CD4-positive, CD25-positive, alpha-beta regulatory T cell (primary cell): ENCODE data around the gene ARL5A. TPM values are rescaled to one million over a fixed set of nuclear protein-coding genes. Genes with fewer than 3 reads are reported as not detected.

ENCODE experiments used
- ATAC-seq, 2 donors: fragments of 150-1000 bp; cut with Tn5 transposase; one replicate each; pipeline ENCODE4 v1.10.0; 2021; ENCODE audit warnings: low read depth in 2 of 2, moderate number of reproducible peaks in 2 of 2, moderate library complexity in 1 of 2
- DNase-seq, 3 donors: peaks; one replicate each; pipeline versions ENCODE4 v3.0.0 to v3.0.0-alpha.2; 2012 to 2022; ENCODE audit warnings: mixed read lengths in 1 of 3
- H3K27ac ChIP-seq: one replicate; pipeline ENCODE4 v1.7.0; 2013; ENCODE audit warnings: mild to moderate bottlenecking, low read length; ENCODE audit not compliant: insufficient read depth, poor library complexity, severe bottlenecking
- H3K27me3 ChIP-seq: one replicate; pipeline ENCODE4 v1.7.0; 2013; ENCODE audit warnings: low read length; ENCODE audit not compliant: control insufficient read depth, insufficient read depth
- H3K36me3 ChIP-seq: one replicate; pipeline ENCODE4 v1.7.0; 2013; ENCODE audit warnings: mild to moderate bottlenecking, low read length, moderate library complexity; ENCODE audit not compliant: control insufficient read depth, insufficient read depth
- H3K4me1 ChIP-seq: 2 replicates; pipeline ENCODE4 v1.7.0; 2013; ENCODE audit warnings: mild to moderate bottlenecking, low read length; ENCODE audit not compliant: insufficient read depth, control insufficient read depth, poor library complexity, severe bottlenecking
- H3K4me3 ChIP-seq: one replicate; pipeline ENCODE4 v1.7.0; 2013; ENCODE audit warnings: low read depth, mild to moderate bottlenecking, low read length, moderate library complexity
- H3K9me3 ChIP-seq, 2 experiments: 1 replicate in 1 of 2; 2 replicates in 1 of 2; pipeline ENCODE4 v1.7.0; 2013; ENCODE audit warnings: low read length in 2 of 2, mild to moderate bottlenecking in 1 of 2, moderate library complexity in 1 of 2; ENCODE audit not compliant: control insufficient read depth in 2 of 2
- H3K27ac Mint-ChIP-seq, 3 donors: one replicate each; pipeline ENCODE4 v1.8.0; 2020 to 2022; ENCODE audit warnings: mild to moderate bottlenecking in 3 of 3, mixed read lengths in 3 of 3, moderate library complexity in 2 of 3
- H3K27me3 Mint-ChIP-seq: one replicate; pipeline ENCODE4 v1.8.0; 2022; ENCODE audit warnings: mild to moderate bottlenecking, mixed read lengths
- H3K36me3 Mint-ChIP-seq: one replicate; pipeline ENCODE4 v1.8.0; 2020; ENCODE audit warnings: mixed read lengths
- H3K4me1 Mint-ChIP-seq, 4 donors: one replicate each; pipeline ENCODE4 v1.8.0; 2020 to 2022; ENCODE audit warnings: mixed read lengths in 4 of 4, mild to moderate bottlenecking in 1 of 4
- H3K4me3 Mint-ChIP-seq, 4 donors: one replicate each; pipeline ENCODE4 v1.8.0; 2020 to 2022; ENCODE audit warnings: mild to moderate bottlenecking in 4 of 4, mixed read lengths in 4 of 4, moderate library complexity in 3 of 4
- H3K9me3 Mint-ChIP-seq, 7 donors: one replicate each; pipeline ENCODE4 v1.8.0; 2020 to 2022; ENCODE audit warnings: mixed read lengths in 7 of 7, mild to moderate bottlenecking in 3 of 7, moderate library complexity in 2 of 7
- polyA plus RNA-seq, 4 donors: library from polyadenylated mRNA; unstranded; fragments of 300-500 nt; fragmentation: Illumina TruSeq; gene quantifications; one replicate each; pipeline ENCODE4 v1.2.3, GENCODE V29; 2021
- total RNA-seq: library from RNA; stranded (reverse); gene quantifications from one replicate; pipeline ENCODE4 v1.2.3, GENCODE V29; 2022

Gene ARL5A
- total and polyA plus RNA-seq, 5 donors from 2014 or later: 27.3 to 90.5 (median 68.2) TPM

- Mint-ChIP-seq H3K4me1 (peaks cover 7 to 11% (median 8%) of the 10 kb centered on the region in 4 donors), H3K36me3 (peaks cover 24% of the 10 kb centered on the region), H3K27ac (peak overlapping the region in 2 of 3 donors; percentile 12 to 53), H3K27me3 (no peaks in the 10 kb centered on the region), H3K9me3 (peaks cover 0 to 2% (median 0%) of the 10 kb centered on the region in 7 donors), H3K4me3 (peak overlapping the region in 2 of 4 donors; percentile 15 to 27)
- DNase-seq (peak in 2 of 3 donors; percentile 49 to 56), ATAC-seq (peak; percentile 59 to 67)
- peaks cover 17% of the 10 kb centered on the region for H3K4me1 ChIP-seq
- peak overlapping the region; percentile 30 for H3K27ac ChIP-seq
- H3K27me3 ChIP-seq: no peaks in the 10 kb centered on the region
- no peaks in the 10 kb centered on the region for H3K9me3 ChIP-seq
- H3K4me3 ChIP-seq: peak overlapping the region; percentile 56
- H3K36me3 ChIP-seq: peaks cover 55% of the 10 kb centered on the region
Measured at GRCh38 chr2:151808258-151809072, 19.8 kb downstream of the ARL5A start.

- Mint-ChIP-seq H3K27ac (no peak overlapping the region), H3K36me3 (peaks cover 26% of the 10 kb centered on the region), H3K4me1 (peaks cover 7 to 16% (median 7%) of the 10 kb centered on the region in 4 donors), H3K9me3 (no peaks in the 10 kb centered on the region), H3K27me3 (no peaks in the 10 kb centered on the region), H3K4me3 (no peak overlapping the region)
- H3K4me3 ChIP-seq: no peak overlapping the region
- no peak overlapping the region for H3K27ac ChIP-seq
- H3K36me3 ChIP-seq: peaks cover 46% of the 10 kb centered on the region
- no peak for DNase-seq
- H3K27me3 ChIP-seq: no peaks in the 10 kb centered on the region
- H3K4me1 ChIP-seq: peaks cover 17% of the 10 kb centered on the region
- ATAC-seq: no peak
- no peaks in the 10 kb centered on the region for H3K9me3 ChIP-seq
Measured at GRCh38 chr2:151805961-151806360, 22.3 kb downstream of the ARL5A start.

- peaks cover 41% of the 10 kb centered on the region for H3K36me3 ChIP-seq
Measured at GRCh38 chr2:151805343-151805742, 22.9 kb downstream of the ARL5A start.

GRCh38 chr2:151803811-151804210 lies 24.4 kb downstream of the ARL5A start:
- H3K4me1 Mint-ChIP-seq: peaks cover 4 to 19% (median 14%) of the 10 kb centered on the region in 4 donors
- Histone ChIP-seq H3K4me3 (no peak overlapping the region), H3K27me3 (no peaks in the 10 kb centered on the region), H3K27ac (no peak overlapping the region), H3K36me3 (peaks cover 41% of the 10 kb centered on the region), H3K9me3 (no peaks in the 10 kb centered on the region), H3K4me1 (peaks cover 15% of the 10 kb centered on the region)
- no peak overlapping the region for H3K4me3 Mint-ChIP-seq
- no peak overlapping the region for H3K27ac Mint-ChIP-seq
- DNase-seq (no peak), ATAC-seq (no peak)
- no peaks in the 10 kb centered on the region for H3K27me3 Mint-ChIP-seq
- no peaks in the 10 kb centered on the region for H3K9me3 Mint-ChIP-seq
- H3K36me3 Mint-ChIP-seq: peaks cover 17% of the 10 kb centered on the region

More at GRCh38 chr2:151805343-151805742, 22.9 kb downstream of the ARL5A start:
- Histone ChIP-seq H3K4me3 (no peak overlapping the region), H3K27ac (no peak overlapping the region), H3K9me3 (no peaks in the 10 kb centered on the region), H3K4me1 (peaks cover 17% of the 10 kb centered on the region), H3K27me3 (no peaks in the 10 kb centered on the region)
- no peak overlapping the region for H3K4me3 Mint-ChIP-seq
- no peaks in the 10 kb centered on the region for H3K9me3 Mint-ChIP-seq
- DNase-seq (no peak), ATAC-seq (no peak)
- H3K36me3 Mint-ChIP-seq: peaks cover 20% of the 10 kb centered on the region
- H3K27ac Mint-ChIP-seq: no peak overlapping the region
- H3K4me1 Mint-ChIP-seq: peaks cover 7 to 20% (median 10%) of the 10 kb centered on the region in 4 donors
- no peaks in the 10 kb centered on the region for H3K27me3 Mint-ChIP-seq

- Histone ChIP-seq H3K4me1 (peaks cover 5% of the 10 kb centered on the region), H3K9me3 (no peaks in the 10 kb centered on the region), H3K4me3 (no peak overlapping the region), H3K27ac (no peak overlapping the region), H3K36me3 (peaks cover 39% of the 10 kb centered on the region), H3K27me3 (no peaks in the 10 kb centered on the region)
- no peaks in the 10 kb centered on the region for H3K9me3 Mint-ChIP-seq
- peaks cover 4 to 14% (median 8%) of the 10 kb centered on the region in 4 donors for H3K4me1 Mint-ChIP-seq
- no peaks in the 10 kb centered on the region for H3K27me3 Mint-ChIP-seq
- peaks cover 17% of the 10 kb centered on the region for H3K36me3 Mint-ChIP-seq
- no peak overlapping the region for H3K4me3 Mint-ChIP-seq
- H3K27ac Mint-ChIP-seq: peak overlapping the region in 1 of 3 donors; percentile 57
- DNase-seq (no peak), ATAC-seq (no peak)
Measured at GRCh38 chr2:151802315-151802714, 25.9 kb downstream of the ARL5A start.

GRCh38 chr2:151799886-151800292 lies 28.3 kb downstream of the ARL5A start:
- DNase-seq: no peak
- H3K36me3 Mint-ChIP-seq: peaks cover 31% of the 10 kb centered on the region
- H3K27ac Mint-ChIP-seq: no peak overlapping the region
- Histone ChIP-seq H3K27me3 (no peaks in the 10 kb centered on the region), H3K4me3 (no peak overlapping the region), H3K9me3 (no peaks in the 10 kb centered on the region), H3K36me3 (peaks cover 22% of the 10 kb centered on the region), H3K4me1 (no peaks in the 10 kb centered on the region), H3K27ac (no peak overlapping the region)
- H3K4me3 Mint-ChIP-seq: no peak overlapping the region
- no peak for ATAC-seq
- H3K9me3 Mint-ChIP-seq: no peaks in the 10 kb centered on the region
- no peaks in the 10 kb centered on the region for H3K27me3 Mint-ChIP-seq
- H3K4me1 Mint-ChIP-seq: peaks cover 8 to 16% (median 13%) of the 10 kb centered on the region in 4 donors

GRCh38 chr2:151796774-151797173 lies 31.4 kb downstream of the ARL5A start:
- no peaks in the 10 kb centered on the region for H3K4me1 ChIP-seq
- H3K4me3 ChIP-seq: no peak overlapping the region
- DNase-seq (no peak), ATAC-seq (no peak)
- Mint-ChIP-seq H3K4me3 (no peak overlapping the region), H3K9me3 (peaks cover 0 to 3% (median 0%) of the 10 kb centered on the region in 7 donors), H3K27ac (peak overlapping the region in 1 of 3 donors; percentile 51), H3K27me3 (no peaks in the 10 kb centered on the region), H3K4me1 (peaks cover 6 to 16% (median 11%) of the 10 kb centered on the region in 4 donors), H3K36me3 (peaks cover 25% of the 10 kb centered on the region)
- no peaks in the 10 kb centered on the region for H3K9me3 ChIP-seq
- H3K27me3 ChIP-seq: no peaks in the 10 kb centered on the region
- H3K36me3 ChIP-seq: peaks cover 3% of the 10 kb centered on the region
- no peak overlapping the region for H3K27ac ChIP-seq
